GM12891 (cell line): ENCODE measurements around the gene GMDS.

ENCODE experiments used
- DNase-seq: peaks from one replicate; pipeline ENCODE4 v3.0.0; 2011; ENCODE audit warnings: low spot score; ENCODE audit not compliant: insufficient read length
- FAIRE-seq: peaks from 2 replicates; lab custom pipeline; 2011; peaks lifted over from hg19 to GRCh38; lab: Jason Lieb, UNC
- PAX5 ChIP-seq: IDR thresholded peaks from 2 replicates; pipeline ENCODE4 v1.6.1; 2011; ENCODE audit warnings: low read length, moderate library complexity, mild to moderate bottlenecking; ENCODE audit not compliant: insufficient read depth, severe bottlenecking
- POLR2A ChIP-seq: IDR thresholded peaks from 2 replicates; pipeline ENCODE4 v1.6.1; 2011; ENCODE audit warnings: low read depth, low read length, control low read depth
- POLR2AphosphoS5 ChIP-seq: IDR thresholded peaks from 2 replicates; pipeline ENCODE4 v1.6.1; 2011; ENCODE audit warnings: low read depth, low read length, control low read depth
- POU2F2 ChIP-seq: IDR thresholded peaks from 2 replicates; pipeline ENCODE4 v1.6.1; 2011; ENCODE audit warnings: low read depth, mild to moderate bottlenecking, control low read depth, low read length, moderate library complexity
- SPI1 ChIP-seq: IDR thresholded peaks from 2 replicates; pipeline ENCODE4 v1.6.1; 2011; ENCODE audit warnings: low read depth, low read length, control low read depth
- TAF1 ChIP-seq: IDR thresholded peaks from 2 replicates; pipeline ENCODE4 v1.6.1; 2011; ENCODE audit warnings: low read depth, low read length, control low read depth

GMDS gene

DNA sequence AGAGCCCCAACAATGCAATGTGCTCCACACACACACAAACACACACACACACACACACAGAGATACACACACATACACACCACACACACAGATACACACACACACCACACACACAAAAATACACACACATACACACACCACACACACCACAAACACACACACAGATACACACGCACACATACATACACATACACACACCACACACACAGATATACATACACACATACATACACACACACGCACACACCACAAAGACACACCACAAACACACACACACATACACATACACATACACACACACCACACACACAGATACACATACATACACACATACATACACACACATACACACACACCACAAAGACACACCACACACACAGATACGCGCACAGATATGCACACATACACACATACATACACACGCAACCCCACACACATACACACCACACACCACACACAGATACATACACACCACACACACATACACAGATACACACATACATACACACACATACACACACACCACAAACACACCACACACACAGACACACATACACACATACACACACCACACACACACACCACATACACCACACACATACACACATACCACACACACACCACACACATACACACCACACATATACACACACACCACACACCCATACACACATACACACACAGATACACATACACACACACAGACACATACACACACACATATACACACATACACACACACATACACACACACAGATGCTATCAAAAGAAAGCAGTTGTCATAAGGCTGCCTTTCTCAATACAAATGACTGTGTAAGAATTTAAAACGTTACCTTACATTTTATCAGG lies 507.7 kb downstream of the GMDS start:
- TF ChIP-seq POLR2AphosphoS5 (no peak), TAF1 (no peak), SPI1 (no peak), POLR2A (no peak), POU2F2 (no peak), PAX5 (no peak)
- DNase-seq (no peak), FAIRE-seq (peak; percentile 96)

DNA sequence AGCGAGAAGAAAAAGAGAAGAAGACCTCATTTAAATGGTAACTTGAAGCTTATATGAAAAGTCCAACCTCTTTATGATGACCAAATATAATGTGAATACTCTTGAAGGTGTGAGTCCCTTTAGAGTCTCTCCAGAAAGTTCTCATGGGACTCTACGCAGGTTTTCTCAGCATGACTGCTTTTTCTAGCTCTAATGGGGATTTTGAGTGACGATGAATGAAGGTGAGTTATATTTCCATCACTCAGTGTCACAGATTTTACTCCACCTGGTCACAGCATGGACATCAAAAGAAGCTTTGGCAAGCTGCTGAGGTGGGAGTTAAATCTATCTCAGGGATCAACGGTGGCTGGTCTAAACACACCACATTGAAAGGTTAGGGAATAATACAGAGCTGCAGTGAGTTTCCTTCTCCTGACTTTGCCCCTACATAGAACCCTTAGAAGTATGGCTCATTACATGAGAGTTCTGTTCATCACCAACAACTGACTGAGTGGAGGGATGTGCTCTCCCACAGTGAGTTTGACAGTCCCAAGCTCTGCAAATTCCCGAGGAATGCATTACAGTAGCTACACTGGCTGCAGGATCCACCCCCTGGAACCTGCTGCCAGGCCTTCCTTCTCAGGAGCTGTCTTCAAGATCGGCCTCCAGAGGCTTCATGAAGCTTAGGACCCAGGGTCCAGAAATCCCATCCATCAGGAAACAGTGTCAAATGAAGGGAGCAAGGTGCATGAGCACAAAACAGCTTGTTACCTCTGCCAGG lies 508.9 kb downstream of the GMDS start:
- DNase-seq, result no peak
- no peak for FAIRE-seq
- TF ChIP-seq POLR2AphosphoS5 (no peak), TAF1 (no peak), SPI1 (no peak), PAX5 (no peak), POLR2A (no peak), POU2F2 (no peak)

DNA sequence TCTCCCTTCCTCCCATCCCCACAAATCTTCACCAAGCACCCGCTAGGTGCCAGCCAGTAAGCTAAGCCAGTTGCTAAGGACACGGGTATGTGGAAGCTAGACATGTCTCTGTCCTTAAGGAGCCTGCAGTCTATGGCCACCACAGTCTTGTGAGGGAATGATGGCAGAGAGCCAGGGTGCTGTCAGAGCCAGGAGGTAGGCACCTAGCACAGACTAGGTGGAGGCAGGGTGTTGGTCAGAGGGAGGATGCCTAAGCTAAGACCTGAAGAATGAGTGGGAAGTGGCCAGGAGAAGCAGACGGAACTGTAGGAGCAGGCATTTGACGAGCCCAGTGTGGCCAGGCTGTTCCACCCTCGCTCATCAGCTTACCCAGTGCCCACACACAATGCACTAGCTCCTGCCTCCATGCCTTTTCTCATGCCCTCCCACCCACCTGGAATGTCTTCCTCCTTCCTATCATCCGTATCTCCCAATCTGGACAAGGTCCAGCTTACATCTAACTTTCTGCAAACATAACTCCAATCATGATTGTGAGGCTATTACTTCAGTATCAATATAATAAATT lies 510.1 kb downstream of the GMDS start:
- FAIRE-seq (no peak), DNase-seq (no peak)
- no peak for TF ChIP-seq PAX5
- TF ChIP-seq SPI1, result no peak
- TF ChIP-seq POU2F2, result no peak

DNA sequence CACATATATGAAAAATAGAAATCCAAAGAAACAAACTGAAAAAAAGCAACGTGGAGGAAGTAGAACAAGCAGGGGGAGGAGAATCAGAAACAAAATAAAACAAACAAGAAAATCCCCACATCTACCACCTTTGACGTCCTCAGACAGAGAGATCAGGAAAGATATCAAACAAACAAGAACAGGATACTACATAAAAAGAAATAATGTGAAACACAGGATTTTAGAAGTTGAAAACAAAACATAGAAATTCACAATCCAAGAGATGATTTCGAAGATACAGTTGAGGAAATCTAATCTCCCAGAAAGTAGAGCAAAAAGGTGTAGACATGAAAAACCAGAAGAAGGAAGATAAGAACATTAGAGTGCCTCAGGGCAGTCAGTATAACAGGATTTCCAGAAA lies 514.5 kb downstream of the GMDS start:
- TF ChIP-seq PAX5 (no peak), TAF1 (no peak), POLR2AphosphoS5 (no peak), SPI1 (no peak), POLR2A (no peak), POU2F2 (no peak)
- DNase-seq (no peak), FAIRE-seq (no peak)

DNA sequence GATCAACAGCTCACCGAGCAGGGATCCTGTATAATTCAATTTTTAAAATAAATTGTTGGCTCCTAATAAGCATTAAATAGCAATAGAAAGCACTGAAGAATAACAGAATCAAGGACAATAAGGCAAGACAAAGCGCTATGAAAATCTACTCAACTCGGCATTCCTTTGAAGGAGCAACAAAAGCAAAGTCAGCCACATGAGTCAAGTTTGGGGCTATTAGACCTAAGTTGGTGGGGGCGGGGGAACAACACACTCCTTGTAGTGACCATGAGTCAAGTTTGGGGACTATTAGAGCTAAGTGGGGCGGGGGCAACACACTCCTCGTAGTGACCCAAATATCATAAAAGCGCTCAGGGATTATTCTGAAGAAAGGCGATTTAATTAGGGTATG lies 515.7 kb downstream of the GMDS start:
- FAIRE-seq, result no peak
- DNase-seq, result no peak
- no peak for TF ChIP-seq TAF1
- no peak for TF ChIP-seq PAX5
- no peak for TF ChIP-seq POLR2A
- TF ChIP-seq SPI1, result no peak
- no peak for TF ChIP-seq POLR2AphosphoS5
- no peak for TF ChIP-seq POU2F2

DNA sequence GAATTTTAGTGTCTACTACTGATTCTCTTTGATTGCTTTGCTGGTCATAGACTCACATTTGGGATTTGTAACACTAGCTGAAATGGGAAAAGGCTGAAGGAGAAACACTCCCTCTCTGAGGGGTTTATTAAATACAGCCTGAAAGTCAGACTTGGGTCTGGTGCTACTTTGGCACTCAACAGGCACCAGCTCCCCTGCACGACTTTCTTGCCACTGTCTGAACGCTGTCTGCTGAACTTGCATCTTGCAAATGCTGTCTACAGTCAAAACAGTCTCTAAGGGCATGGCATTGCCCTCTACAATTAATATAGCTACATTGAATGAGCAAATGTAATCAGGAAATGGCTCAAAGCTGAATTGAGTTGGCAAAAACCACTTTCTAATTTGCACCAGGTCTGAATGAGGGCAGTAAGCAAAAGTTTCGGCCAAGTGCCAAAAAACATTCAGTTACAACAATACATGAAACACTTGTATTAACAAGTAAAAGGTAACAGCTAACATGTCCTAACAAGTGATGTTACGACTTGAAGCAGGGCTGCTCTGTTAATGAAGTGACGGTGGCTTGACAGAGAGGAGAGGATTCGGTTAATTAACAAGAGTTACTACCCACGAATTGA lies 516.2 kb downstream of the GMDS start:
- TF ChIP-seq POLR2A, result no peak
- TF ChIP-seq POU2F2, result no peak
- no peak for TF ChIP-seq PAX5
- TF ChIP-seq TAF1, result no peak
- TF ChIP-seq SPI1, result no peak
- no peak for TF ChIP-seq POLR2AphosphoS5
- DNase-seq, result no peak
- no peak for FAIRE-seq

DNA sequence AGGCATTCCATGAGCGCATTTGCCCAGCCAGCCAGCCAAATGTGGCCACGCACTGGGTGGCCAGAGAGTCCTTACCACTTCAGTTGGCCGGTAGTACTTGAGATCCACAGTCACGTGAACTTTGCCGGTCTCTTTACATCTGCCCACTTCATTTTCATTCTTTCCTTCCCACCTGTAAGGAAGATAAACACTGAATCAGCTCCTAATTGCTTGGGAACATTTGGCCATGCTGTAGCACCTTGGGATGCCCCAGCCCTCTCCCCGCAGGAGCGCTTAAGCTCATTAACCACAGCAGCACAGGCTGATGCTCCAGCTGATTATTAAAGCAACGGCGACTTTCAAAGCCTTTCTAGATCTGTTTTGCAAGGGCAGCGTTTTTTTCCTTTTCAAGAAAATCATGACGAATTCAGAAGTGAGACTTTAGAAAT lies 519.0 kb downstream of the GMDS start:
- DNase-seq (no peak), FAIRE-seq (no peak)
- TF ChIP-seq POLR2AphosphoS5 (no peak), POLR2A (no peak), TAF1 (no peak), SPI1 (no peak), PAX5 (no peak), POU2F2 (no peak)

DNA sequence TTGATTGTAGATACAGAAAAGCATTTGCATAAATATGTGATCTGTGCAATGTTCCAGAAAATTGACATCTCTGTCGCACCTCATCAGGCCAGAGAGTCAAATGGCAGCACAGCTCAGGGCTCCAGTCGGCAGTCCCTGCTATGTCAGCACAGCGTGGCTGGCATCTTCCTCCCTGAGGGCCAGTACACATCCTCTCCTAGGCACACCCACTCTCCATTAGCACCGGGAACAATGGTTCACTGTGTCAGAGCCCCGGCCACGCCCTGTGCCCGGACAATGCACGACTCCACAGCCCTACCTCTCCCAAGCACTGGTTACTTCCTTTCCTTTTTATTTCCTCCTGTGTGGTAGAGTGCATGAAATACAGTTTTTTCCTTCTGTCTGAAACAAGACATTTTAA lies 520.8 kb downstream of the GMDS start:
- TF ChIP-seq POLR2AphosphoS5 (no peak), PAX5 (no peak), TAF1 (no peak), POU2F2 (no peak), POLR2A (no peak), SPI1 (no peak)

DNA sequence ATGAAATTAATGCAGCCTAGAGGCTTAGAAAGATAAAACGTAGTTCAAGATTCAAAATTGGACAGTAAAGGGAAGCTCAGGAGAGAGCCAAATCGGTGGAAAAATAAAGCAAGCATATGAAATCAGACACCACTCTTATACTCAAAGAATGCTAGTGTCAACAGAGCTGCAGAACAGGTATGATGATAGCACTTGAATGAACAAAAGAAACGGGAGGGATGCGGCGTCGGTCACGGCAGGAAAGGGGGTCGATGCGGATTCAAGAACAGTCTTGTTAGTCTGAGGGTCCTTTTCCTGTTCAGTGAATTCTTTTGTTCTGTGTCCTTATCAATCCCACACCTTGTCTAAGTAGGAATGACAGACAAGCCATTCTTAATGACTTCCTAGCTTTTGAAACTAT lies 521.3 kb downstream of the GMDS start:
- FAIRE-seq (no peak), DNase-seq (no peak)
- no peak for TF ChIP-seq POU2F2
- TF ChIP-seq POLR2AphosphoS5, result no peak
- no peak for TF ChIP-seq SPI1
- no peak for TF ChIP-seq POLR2A
- TF ChIP-seq TAF1, result no peak
- TF ChIP-seq PAX5, result no peak

More for the DNA sequence above, 520.8 kb downstream of the GMDS start:
- DNase-seq, result no peak
- no peak for FAIRE-seq
